Activated naive CD4-positive, alpha-beta T cell treated with anti-CD3 and anti-CD28 coated beads, Interleukin-2, amount 50 U/mL, for 24 hours (primary cell): ENCODE measurements around the gene KDM4B.
A peak's percentile ranks its signal among the peaks of the same experiment; 100 is the strongest.
"Not testable (repeated sequence)": the region's sequence is repeated elsewhere in the genome, so short reads cannot be mapped to it uniquely, and the experiment has no call there.

ENCODE experiments used
- H3K27ac Mint-ChIP-seq: one replicate; pipeline ENCODE4 v1.8.0; 2021; ENCODE audit warnings: mild to moderate bottlenecking, mixed read lengths
- H3K27me3 Mint-ChIP-seq: one replicate; pipeline ENCODE4 v1.8.0; 2021; ENCODE audit warnings: mixed read lengths
- H3K36me3 Mint-ChIP-seq: one replicate; pipeline ENCODE4 v1.8.0; 2021; ENCODE audit warnings: mixed read lengths
- H3K4me1 Mint-ChIP-seq: one replicate; pipeline ENCODE4 v1.8.0; 2021; ENCODE audit warnings: mixed read lengths
- H3K4me3 Mint-ChIP-seq: one replicate; pipeline ENCODE4 v1.8.0; 2021; ENCODE audit warnings: mild to moderate bottlenecking, mixed read lengths
- H3K9me3 Mint-ChIP-seq: one replicate; pipeline ENCODE4 v1.8.0; 2021; ENCODE audit warnings: mixed read lengths

KDM4B gene

DNA sequence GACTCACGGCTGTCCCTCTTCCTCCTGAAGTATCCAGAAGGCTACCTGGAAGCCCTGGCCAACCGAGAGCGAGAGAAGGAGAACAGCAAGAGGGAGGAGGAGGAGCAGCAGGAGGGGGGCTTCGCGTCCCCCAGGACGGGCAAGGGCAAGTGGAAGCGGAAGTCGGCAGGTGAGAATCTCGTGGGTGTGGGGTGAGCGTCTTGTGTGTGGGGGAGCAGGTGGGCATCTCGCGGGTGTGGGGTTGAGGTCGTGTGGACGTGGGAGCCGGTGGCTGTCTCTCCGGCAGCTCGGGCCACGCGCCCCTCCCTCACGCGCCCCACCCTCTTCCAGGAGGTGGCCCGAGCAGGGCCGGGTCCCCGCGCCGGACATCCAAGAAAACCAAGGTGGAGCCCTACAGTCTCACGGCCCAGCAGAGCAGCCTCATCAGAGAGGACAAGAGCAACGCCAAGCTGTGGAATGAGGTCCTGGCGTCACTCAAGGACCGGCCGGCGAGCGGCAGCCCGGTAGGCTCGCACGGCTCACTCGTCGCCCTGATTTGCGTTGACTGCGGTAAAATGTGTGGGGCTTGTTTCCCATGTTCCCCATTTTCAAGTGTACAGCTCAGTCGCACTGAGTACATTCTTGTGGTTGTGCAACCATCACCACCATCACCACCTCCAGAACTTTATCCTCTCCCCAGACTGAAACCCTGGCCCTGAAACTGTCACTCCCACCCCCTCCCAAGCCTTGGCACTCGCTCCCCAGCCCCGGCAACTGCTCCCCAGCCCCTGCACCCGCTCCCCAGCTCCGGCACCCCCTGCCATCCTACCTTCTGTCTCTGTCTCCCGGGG, 14.4 kb upstream of the KDM4B start:
- not testable (repeated sequence) for H3K4me1 Mint-ChIP-seq, H3K27me3 Mint-ChIP-seq, H3K27ac Mint-ChIP-seq, H3K36me3 Mint-ChIP-seq, H3K9me3 Mint-ChIP-seq
- peak overlapping the region; percentile 36 for H3K4me3 Mint-ChIP-seq

DNA sequence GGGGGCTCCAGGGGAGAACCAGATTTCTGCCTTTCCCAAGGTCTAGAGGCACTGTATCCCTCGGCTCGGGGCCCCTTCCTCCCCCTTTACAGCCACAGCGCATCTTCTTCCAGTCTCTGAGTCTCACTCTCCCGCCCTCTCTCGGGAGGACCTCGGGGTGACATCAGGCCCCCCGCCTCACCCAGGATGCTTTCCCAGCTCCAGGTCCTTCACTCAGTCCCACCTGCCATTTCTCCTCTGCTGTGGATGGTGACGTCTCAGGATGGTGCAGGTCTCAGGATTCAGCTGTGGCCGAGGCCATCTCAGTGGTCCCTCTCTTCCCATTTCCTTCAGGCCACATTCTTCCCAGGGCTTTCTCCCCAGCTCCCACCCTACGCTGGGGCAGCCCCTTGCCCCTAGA, 13.6 kb upstream of the KDM4B start:
- H3K4me1 Mint-ChIP-seq, result no peaks in the 10 kb centered on the region
- H3K36me3 Mint-ChIP-seq, result no peaks in the 10 kb centered on the region
- no peak overlapping the region for H3K4me3 Mint-ChIP-seq
- no peak overlapping the region for H3K27ac Mint-ChIP-seq
- no peaks in the 10 kb centered on the region for H3K9me3 Mint-ChIP-seq
- no peaks in the 10 kb centered on the region for H3K27me3 Mint-ChIP-seq

DNA sequence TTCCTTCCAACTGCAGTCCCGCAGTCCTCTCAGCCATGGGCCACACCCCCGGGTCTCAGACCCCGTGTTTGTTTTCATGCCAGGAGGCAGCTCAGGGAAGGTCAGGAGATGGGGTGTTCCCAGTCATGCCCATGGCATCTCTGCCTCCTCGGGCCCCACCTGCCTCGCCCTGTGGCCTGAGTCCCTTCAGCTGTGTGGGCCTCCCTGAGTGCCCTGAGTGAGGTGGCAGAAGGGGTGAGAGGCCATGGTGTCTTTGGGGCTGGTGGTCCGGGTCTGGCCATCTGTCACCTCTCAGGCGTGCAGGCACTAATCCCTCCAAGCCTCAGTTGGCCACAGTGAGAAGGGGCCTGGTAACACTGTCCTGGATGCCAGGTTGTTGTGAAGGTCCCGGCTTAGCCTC, 10.9 kb upstream of the KDM4B start:
- Mint-ChIP-seq H3K27me3 (no peaks in the 10 kb centered on the region), H3K27ac (no peak overlapping the region), H3K36me3 (no peaks in the 10 kb centered on the region), H3K9me3 (no peaks in the 10 kb centered on the region), H3K4me1 (no peaks in the 10 kb centered on the region), H3K4me3 (no peak overlapping the region)

GRCh38 chr19:4962085-4962619, 6.8 kb upstream of the KDM4B start:
- Mint-ChIP-seq H3K36me3 (no peaks in the 10 kb centered on the region), H3K4me3 (no peak overlapping the region), H3K27me3 (no peaks in the 10 kb centered on the region), H3K9me3 (no peaks in the 10 kb centered on the region), H3K27ac (no peak overlapping the region), H3K4me1 (no peaks in the 10 kb centered on the region)

DNA sequence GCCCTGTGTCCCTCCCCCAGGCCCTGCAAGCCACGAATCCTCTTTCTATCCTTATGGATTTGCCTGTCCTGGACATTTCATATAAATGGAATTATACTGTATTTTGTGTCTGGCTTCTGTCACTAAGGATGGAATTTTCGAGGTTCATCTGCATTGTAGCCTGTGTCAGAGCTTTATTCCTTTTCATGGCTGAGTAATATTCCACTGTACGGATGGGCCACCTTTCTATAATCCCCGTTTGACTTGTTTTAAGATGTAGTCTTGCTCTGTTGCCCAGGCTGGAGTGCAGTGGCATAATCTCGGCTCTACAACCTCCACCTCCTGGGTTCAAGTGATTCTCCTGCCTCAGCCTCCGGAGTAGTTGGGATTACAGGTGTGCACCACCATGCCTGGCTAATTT, 3.9 kb upstream of the KDM4B start:
- no peaks in the 10 kb centered on the region for H3K36me3 Mint-ChIP-seq

DNA sequence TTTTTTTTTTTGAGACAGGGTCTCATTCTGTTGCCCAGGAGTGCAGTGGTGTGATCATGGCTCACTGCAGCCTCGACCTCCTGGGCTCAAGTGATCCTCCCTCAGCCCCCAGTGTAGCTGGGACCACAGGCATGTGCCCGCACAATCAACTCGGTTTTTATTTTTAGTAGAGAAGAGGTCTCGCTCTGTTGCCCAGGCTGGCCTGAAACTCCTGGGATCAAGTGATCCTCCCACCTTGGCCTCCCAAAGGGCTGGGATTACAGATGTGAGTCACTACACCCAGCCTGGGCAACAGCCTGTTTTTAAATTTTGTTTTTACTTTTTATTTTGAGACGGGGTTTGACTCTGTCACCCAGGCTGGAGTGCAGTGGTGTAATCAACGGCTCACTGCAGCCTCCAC, 2.3 kb upstream of the KDM4B start:
- no peaks in the 10 kb centered on the region for H3K36me3 Mint-ChIP-seq
- H3K27ac Mint-ChIP-seq, result no peak overlapping the region
- no peak overlapping the region for H3K4me3 Mint-ChIP-seq

More for the DNA sequence above, 3.9 kb upstream of the KDM4B start:
- H3K4me1 Mint-ChIP-seq, result peaks cover 9% of the 10 kb centered on the region
- H3K4me3 Mint-ChIP-seq, result no peak overlapping the region
- H3K27me3 Mint-ChIP-seq, result no peaks in the 10 kb centered on the region
- H3K27ac Mint-ChIP-seq, result no peak overlapping the region
- H3K9me3 Mint-ChIP-seq, result no peaks in the 10 kb centered on the region

GRCh38 chr19:4967738-4968461, 1.0 kb upstream of the KDM4B start:
- H3K27ac Mint-ChIP-seq, result no peak overlapping the region
- no peaks in the 10 kb centered on the region for H3K36me3 Mint-ChIP-seq
- no peaks in the 10 kb centered on the region for H3K9me3 Mint-ChIP-seq
- peaks cover 30% of the 10 kb centered on the region for H3K4me1 Mint-ChIP-seq
- peak overlapping the region; percentile 88 for H3K4me3 Mint-ChIP-seq
- no peaks in the 10 kb centered on the region for H3K27me3 Mint-ChIP-seq

More for the DNA sequence above, 2.3 kb upstream of the KDM4B start:
- Mint-ChIP-seq H3K9me3 (no peaks in the 10 kb centered on the region), H3K4me1 (peaks cover 24% of the 10 kb centered on the region), H3K27me3 (no peaks in the 10 kb centered on the region)

- Mint-ChIP-seq H3K4me3 (peak overlapping the region; percentile 92), H3K36me3 (no peaks in the 10 kb centered on the region), H3K27ac (no peak overlapping the region), H3K27me3 (no peaks in the 10 kb centered on the region), H3K9me3 (no peaks in the 10 kb centered on the region), H3K4me1 (peaks cover 30% of the 10 kb centered on the region)
Measured at GRCh38 chr19:4969292-4969771, 419 bp downstream of the KDM4B start.

DNA sequence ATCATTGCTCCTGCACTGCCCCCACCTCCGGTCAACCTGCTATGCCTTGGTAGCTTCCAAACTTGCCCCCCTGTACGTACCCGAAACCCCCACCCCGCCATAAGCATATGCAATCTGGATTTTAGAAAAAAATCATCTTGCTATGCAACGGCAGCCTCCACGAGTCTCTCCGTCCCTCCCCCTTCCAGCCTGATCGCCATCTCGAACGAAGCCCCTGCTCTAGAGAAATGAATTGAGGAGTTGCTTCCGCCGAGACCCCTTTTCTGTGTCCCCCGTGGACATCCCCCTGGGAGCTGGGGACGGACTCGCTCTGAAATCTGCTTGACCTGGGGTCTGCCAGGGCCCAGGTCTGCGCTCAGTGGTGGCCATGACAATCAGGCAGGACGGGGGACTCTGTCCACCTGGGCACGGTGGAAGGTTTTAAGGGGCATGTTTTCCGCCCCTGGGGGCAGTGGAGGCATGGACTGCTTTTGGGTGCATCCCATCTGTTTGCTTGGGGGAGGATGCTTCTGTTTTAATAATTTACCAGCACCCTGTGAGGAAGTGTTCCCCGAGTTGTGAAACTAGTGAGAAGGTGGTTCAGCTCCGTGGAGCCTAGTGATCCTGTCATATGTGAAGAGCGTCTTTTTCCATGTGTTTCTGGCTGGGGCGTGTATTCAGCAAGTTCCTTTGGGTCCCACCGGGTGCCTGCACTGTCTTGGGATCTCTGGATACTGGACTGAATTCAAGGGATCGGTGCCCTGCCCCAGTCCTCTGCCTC, 1.0 kb downstream of the KDM4B start:
- H3K4me1 Mint-ChIP-seq, result peaks cover 33% of the 10 kb centered on the region
- H3K4me3 Mint-ChIP-seq, result peak overlapping the region; percentile 92
- H3K27me3 Mint-ChIP-seq, result no peaks in the 10 kb centered on the region
- H3K9me3 Mint-ChIP-seq, result no peaks in the 10 kb centered on the region
- peak overlapping the region; percentile 76 for H3K27ac Mint-ChIP-seq
- no peaks in the 10 kb centered on the region for H3K36me3 Mint-ChIP-seq

GRCh38 chr19:4970558-4971423, 1.9 kb downstream of the KDM4B start:
- H3K9me3 Mint-ChIP-seq, result no peaks in the 10 kb centered on the region
- no peaks in the 10 kb centered on the region for H3K36me3 Mint-ChIP-seq
- H3K27me3 Mint-ChIP-seq, result no peaks in the 10 kb centered on the region
- H3K4me1 Mint-ChIP-seq, result peaks cover 37% of the 10 kb centered on the region
- peak overlapping the region; percentile 92 for H3K4me3 Mint-ChIP-seq
- H3K27ac Mint-ChIP-seq, result peak overlapping the region; percentile 81

DNA sequence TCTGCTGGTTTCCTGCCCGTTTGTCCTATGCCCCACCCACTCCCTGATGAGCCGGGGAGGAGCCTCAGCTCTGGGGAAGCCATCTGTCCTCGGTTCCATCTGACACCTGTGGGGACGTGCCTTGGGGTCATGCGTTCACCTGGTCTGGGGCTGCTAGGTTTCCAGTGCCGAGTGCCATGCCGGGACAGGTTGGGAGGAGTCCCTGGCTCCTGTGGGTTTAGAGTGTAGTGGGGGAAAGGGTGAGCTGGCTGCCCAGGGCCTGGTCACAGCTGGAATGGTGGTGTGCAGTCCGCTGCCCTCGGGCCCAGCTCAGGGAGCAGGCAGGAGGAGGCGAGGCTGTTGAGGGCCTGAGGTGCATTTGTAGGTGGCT, 2.5 kb downstream of the KDM4B start:
- no peaks in the 10 kb centered on the region for H3K9me3 Mint-ChIP-seq
- H3K27ac Mint-ChIP-seq, result peak overlapping the region; percentile 79
- peak overlapping the region; percentile 92 for H3K4me3 Mint-ChIP-seq
- no peaks in the 10 kb centered on the region for H3K36me3 Mint-ChIP-seq
- H3K4me1 Mint-ChIP-seq, result peaks cover 37% of the 10 kb centered on the region
- no peaks in the 10 kb centered on the region for H3K27me3 Mint-ChIP-seq

DNA sequence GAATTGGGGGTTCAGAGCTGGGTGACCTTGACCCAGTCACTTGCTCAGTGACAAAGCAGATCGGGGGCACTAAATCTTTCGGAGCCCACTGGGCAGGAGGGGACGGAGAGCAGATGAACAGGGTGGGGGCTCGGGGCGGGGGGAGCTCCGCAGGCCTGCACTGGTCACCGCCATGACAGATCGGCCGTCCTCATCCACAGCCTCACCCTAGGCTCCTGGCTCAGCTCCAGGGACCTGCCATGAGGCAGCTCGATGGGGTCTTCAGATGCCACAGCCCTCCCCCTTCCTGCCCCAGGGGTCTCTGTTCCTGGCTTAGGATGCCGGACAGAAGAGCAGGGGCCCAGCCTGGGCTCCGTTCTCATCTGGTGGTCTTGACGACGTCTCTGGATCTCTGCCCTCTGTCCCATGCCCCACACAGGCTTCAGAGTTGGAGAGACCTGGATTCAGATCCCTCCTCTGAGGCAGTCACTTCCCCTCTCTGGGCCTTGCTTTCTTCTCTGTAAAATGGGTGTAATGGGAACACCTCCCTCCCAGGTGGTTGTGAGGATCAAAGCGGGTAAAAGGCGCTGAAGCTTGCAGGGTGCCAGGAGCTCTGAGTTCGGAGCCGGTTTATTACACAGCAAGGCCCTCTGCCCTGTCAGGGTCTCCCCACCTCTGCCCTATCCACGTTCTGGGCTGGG, 3.0 kb downstream of the KDM4B start:
- Mint-ChIP-seq H3K27me3 (no peaks in the 10 kb centered on the region), H3K36me3 (no peaks in the 10 kb centered on the region), H3K4me3 (no peak overlapping the region), H3K9me3 (no peaks in the 10 kb centered on the region), H3K27ac (no peak overlapping the region), H3K4me1 (peaks cover 40% of the 10 kb centered on the region)

DNA sequence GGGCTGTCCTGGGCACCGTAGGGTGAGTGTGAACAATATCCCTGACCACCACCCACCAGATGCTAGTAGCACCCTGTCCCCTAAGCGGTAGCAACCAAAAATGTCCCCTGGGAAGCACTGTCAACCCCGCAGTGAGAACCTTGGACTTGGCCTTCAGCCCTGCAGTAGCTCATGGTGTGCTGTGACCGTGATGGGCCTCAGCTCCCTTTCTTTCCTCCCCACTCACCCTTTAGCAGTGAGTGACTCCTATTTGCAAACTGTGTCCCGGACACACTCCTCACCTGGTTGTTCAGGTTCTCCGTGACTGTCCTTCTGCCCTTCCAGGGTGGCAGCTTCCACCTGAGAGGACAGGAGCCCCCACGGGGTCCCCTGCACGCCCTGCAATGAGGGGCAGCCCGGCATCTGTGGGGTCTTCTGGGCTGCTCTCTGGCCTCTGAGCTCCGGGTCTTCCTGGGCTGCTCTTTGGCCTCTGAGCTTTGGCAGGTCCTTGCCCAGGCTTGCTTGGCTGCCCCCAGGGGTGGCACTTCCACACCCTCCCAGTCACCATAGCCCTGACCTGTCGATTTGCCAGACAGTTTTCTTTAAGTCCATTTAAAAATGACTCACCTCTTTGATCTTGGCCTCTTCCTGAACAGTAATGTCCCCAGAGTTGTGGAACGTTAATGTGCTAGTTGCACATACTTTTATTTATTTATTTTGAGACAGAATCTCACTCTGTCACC, 3.8 kb downstream of the KDM4B start:
- Mint-ChIP-seq H3K9me3 (no peaks in the 10 kb centered on the region), H3K27me3 (no peaks in the 10 kb centered on the region), H3K27ac (no peak overlapping the region), H3K4me3 (no peak overlapping the region), H3K36me3 (no peaks in the 10 kb centered on the region), H3K4me1 (peaks cover 46% of the 10 kb centered on the region)
